ENCODE measurements around the gene LPAR3. TPM values are rescaled to one million over a fixed set of nuclear protein-coding genes. Genes with fewer than 3 reads are reported as not detected.

LPAR3 gene
- total and polyA plus RNA-seq, 2 experiments from 2014 or later = 0.32 TPM; not detected in 1

GRCh38 chr1:84823511-84823910 is 69.5 kb downstream of the LPAR3 start:
- Histone ChIP-seq H3K4me2 (ENCODE audit: unreplicated experiment) (no peak overlapping the region), H4K20me1 (ENCODE audit: insufficient read depth) (no peaks in the 10 kb centered on the region), H3K27me3 (replicated peaks; ENCODE audit: insufficient read depth) (no peaks in the 10 kb centered on the region), H3F3A (ENCODE audit: insufficient read depth) (no peaks in the 10 kb centered on the region), H3K79me2 (ENCODE audit: insufficient read depth) (no peaks in the 10 kb centered on the region), H3K9me2 (ENCODE audit: insufficient read depth) (no peaks in the 10 kb centered on the region), H2AFZ (no peak overlapping the region), H3K9me3 (ENCODE audit: low read depth) (no peaks in the 10 kb centered on the region), H3K27ac (no peak overlapping the region), H3K4me3 (no peak overlapping the region), H3K36me3 (ENCODE audit: low read depth) (no peaks in the 10 kb centered on the region), H3K4me1 (ENCODE audit: insufficient read depth) (no peaks in the 10 kb centered on the region), H3K9ac (no peak overlapping the region)
- in situ Hi-C loops (cut with MboI) = no loop called here
- DNase-seq = peak; percentile 3
- TF ChIP-seq EZH2 (IDR thresholded peaks at IDR 0.05; ENCODE audit: insufficient read depth, poor library complexity, severe bottlenecking) = no peak
- no peak for TF ChIP-seq EZH2phosphoT487 (IDR thresholded peaks at IDR 0.05; ENCODE audit: insufficient read depth, low read depth)

- H4K20me1 ChIP-seq (ENCODE audit: insufficient read depth) = no peaks in the 10 kb centered on the region
- no peaks in the 10 kb centered on the region for H3K36me3 ChIP-seq (ENCODE audit: low read depth)
- H3F3A ChIP-seq (ENCODE audit: insufficient read depth) = no peaks in the 10 kb centered on the region
- 86 to 87% methylated on average over 9 of the region's 9 CpGs for WGBS, 2 experiments (ENCODE audit: low coverage in 1 of 2, low lambda C conversion rate in 2 of 2, missing lambda C conversion rate in 2 of 2)
- no peaks in the 10 kb centered on the region for H3K9me2 ChIP-seq (ENCODE audit: insufficient read depth)
- no peak overlapping the region for H3K4me3 ChIP-seq
- in situ Hi-C loops (cut with MboI) = no loop called here
- no peaks in the 10 kb centered on the region for H3K9me3 ChIP-seq (ENCODE audit: low read depth)
- H3K4me1 ChIP-seq (ENCODE audit: insufficient read depth) = no peaks in the 10 kb centered on the region
- no peak overlapping the region for H3K27ac ChIP-seq
- DNase-seq = no peak
- no peak overlapping the region for H3K9ac ChIP-seq
- 0 out of 2 replicates have a peak, but pooled peaks cover 4% of the 10 kb centered on the region for H3K27me3 ChIP-seq (replicated peaks; ENCODE audit: insufficient read depth)
- TF ChIP-seq EZH2 (IDR thresholded peaks at IDR 0.05; ENCODE audit: insufficient read depth, poor library complexity, severe bottlenecking) (no peak), EZH2phosphoT487 (IDR thresholded peaks at IDR 0.05; ENCODE audit: insufficient read depth, low read depth) (no peak)
- H3K79me2 ChIP-seq (ENCODE audit: insufficient read depth) = no peaks in the 10 kb centered on the region
- no peak overlapping the region for H3K4me2 ChIP-seq (ENCODE audit: unreplicated experiment)
- no peak overlapping the region for H2AFZ ChIP-seq
Measured at GRCh38 chr1:84810343-84810742, 82.7 kb downstream of the LPAR3 start.

GRCh38 chr1:84809023-84809422 is 84.0 kb downstream of the LPAR3 start:
- Histone ChIP-seq H3F3A (ENCODE audit: insufficient read depth) (no peaks in the 10 kb centered on the region), H3K9ac (no peak overlapping the region), H3K4me2 (ENCODE audit: unreplicated experiment) (no peak overlapping the region), H4K20me1 (ENCODE audit: insufficient read depth) (no peaks in the 10 kb centered on the region), H3K4me3 (no peak overlapping the region), H3K4me1 (ENCODE audit: insufficient read depth) (no peaks in the 10 kb centered on the region), H3K79me2 (ENCODE audit: insufficient read depth) (no peaks in the 10 kb centered on the region), H3K9me2 (ENCODE audit: insufficient read depth) (no peaks in the 10 kb centered on the region), H2AFZ (no peak overlapping the region), H3K27ac (no peak overlapping the region), H3K36me3 (ENCODE audit: low read depth) (no peaks in the 10 kb centered on the region), H3K9me3 (ENCODE audit: low read depth) (no peaks in the 10 kb centered on the region), H3K27me3 (replicated peaks; ENCODE audit: insufficient read depth) (peaks cover 12% of the 10 kb centered on the region; the same call in 1 of the 2 replicates)
- in situ Hi-C loops (cut with MboI) = no loop called here
- WGBS, 2 experiments (ENCODE audit: low coverage in 1 of 2, low lambda C conversion rate in 2 of 2, missing lambda C conversion rate in 2 of 2) = 88 to 92% methylated on average over 3 of the region's 3 CpGs
- DNase-seq = no peak
- TF ChIP-seq EZH2 (IDR thresholded peaks at IDR 0.05; ENCODE audit: insufficient read depth, poor library complexity, severe bottlenecking) = no peak
- TF ChIP-seq EZH2phosphoT487 (IDR thresholded peaks at IDR 0.05; ENCODE audit: insufficient read depth, low read depth) = no peak

- no peak for DNase-seq
- Histone ChIP-seq H3K4me1 (ENCODE audit: insufficient read depth) (no peaks in the 10 kb centered on the region), H3K9me3 (ENCODE audit: low read depth) (no peaks in the 10 kb centered on the region), H3F3A (ENCODE audit: insufficient read depth) (no peaks in the 10 kb centered on the region), H3K27ac (no peak overlapping the region), H4K20me1 (ENCODE audit: insufficient read depth) (no peaks in the 10 kb centered on the region), H3K27me3 (replicated peaks; ENCODE audit: insufficient read depth) (peaks cover 18% of the 10 kb centered on the region; the same call in 1 of the 2 replicates), H3K9ac (no peak overlapping the region), H3K4me2 (ENCODE audit: unreplicated experiment) (no peak overlapping the region), H3K79me2 (ENCODE audit: insufficient read depth) (no peaks in the 10 kb centered on the region), H3K36me3 (ENCODE audit: low read depth) (no peaks in the 10 kb centered on the region), H3K9me2 (ENCODE audit: insufficient read depth) (no peaks in the 10 kb centered on the region), H2AFZ (no peak overlapping the region), H3K4me3 (no peak overlapping the region)
- TF ChIP-seq EZH2phosphoT487 (IDR thresholded peaks at IDR 0.05; ENCODE audit: insufficient read depth, low read depth) = no peak
- TF ChIP-seq EZH2 (IDR thresholded peaks at IDR 0.05; ENCODE audit: insufficient read depth, poor library complexity, severe bottlenecking) = no peak
- in situ Hi-C loops (cut with MboI) = no loop called here
- 86 to 91% methylated on average over 1 of the region's 1 CpG for WGBS, 2 experiments (ENCODE audit: low coverage in 1 of 2, low lambda C conversion rate in 2 of 2, missing lambda C conversion rate in 2 of 2)
Measured at GRCh38 chr1:84803604-84804003, 89.4 kb downstream of the LPAR3 start.
